GM12892 (cell line): ENCODE measurements around the gene VAMP2.

ENCODE experiments used
- DNase-seq: peaks from one replicate; pipeline ENCODE4 v3.0.0; 2011; ENCODE audit not compliant: insufficient read length
- FAIRE-seq: peaks from 2 replicates; lab custom pipeline; 2011; peaks lifted over from hg19 to GRCh38; lab: Jason Lieb, UNC
- POLR2A ChIP-seq: IDR thresholded peaks from 2 replicates; pipeline ENCODE4 v1.6.1; 2011; ENCODE audit warnings: low read depth, low read length, control low read depth
- POLR2AphosphoS5 ChIP-seq: IDR thresholded peaks from 2 replicates; pipeline ENCODE4 v1.6.1; 2011; ENCODE audit warnings: low read depth, low read length, control low read depth
- TAF1 ChIP-seq: IDR thresholded peaks from 2 replicates; pipeline ENCODE4 v1.6.1; 2011; ENCODE audit warnings: low read depth, mild to moderate bottlenecking, control low read depth, low read length, borderline replicate concordance

VAMP2 gene

DNA sequence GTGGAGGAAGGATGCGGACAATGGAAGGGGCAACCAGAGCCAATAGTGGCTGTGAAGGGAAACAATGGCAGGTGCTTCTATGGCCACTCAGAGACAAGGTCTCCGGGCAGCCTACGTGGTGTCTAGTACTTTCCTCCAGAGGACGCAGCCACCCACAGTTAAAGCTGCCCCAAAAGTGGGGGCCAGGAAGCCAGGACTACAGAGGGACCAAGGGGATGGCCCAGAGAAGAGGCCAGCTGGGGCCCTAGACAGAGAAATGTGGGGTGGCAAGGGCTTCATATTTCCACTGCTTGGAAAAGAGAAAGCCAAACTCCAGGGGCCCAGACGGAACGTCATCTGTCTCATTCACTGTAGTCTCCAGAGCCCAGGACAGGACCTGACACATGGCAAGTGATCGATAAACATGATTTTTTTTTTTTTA is 9.7 kb downstream of the VAMP2 start:
- no peak for TF ChIP-seq POLR2AphosphoS5
- TF ChIP-seq TAF1: no peak
- TF ChIP-seq POLR2A: no peak
- DNase-seq (no peak), FAIRE-seq (no peak)

DNA sequence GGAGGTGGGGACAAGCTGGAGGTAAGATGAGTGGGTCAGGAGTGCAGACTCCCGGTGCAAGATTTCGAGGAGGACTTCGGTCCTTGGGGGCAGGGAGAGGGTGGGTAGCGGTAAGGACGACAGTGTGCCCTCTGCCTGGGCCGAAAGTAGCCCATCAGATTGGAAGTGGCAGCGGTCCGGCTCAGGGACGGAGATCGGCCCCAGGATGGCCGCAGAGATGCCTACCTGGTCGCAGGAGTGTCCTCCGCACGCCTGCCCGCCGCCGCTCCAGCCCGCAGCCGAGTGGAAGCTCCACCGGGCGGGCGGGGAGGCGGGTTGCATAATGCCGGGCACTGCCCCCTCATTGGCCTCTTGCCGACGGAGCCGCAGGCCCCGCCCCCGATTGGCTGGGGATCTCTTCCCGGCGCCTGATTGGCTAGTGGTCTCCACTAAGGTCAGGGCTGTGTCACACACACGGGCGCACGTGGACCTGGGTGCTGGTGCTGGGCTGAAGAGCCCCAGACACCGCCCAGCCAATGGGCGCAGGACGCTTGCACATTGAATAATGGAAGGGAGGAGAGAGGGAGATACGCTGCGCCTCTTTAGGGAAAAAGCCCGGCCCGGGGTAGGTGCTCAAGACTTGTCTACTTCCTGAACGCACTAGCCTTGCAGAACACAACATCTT is 10.5 kb downstream of the VAMP2 start, which contains the start of gene PER1:
Gene PER1 (minus strand): TSS at position 293 of the 664 bp plus-strand sequence. CDS start 1,698 bp downstream, outside the sequence.
- DNase-seq (peak; percentile 86), FAIRE-seq (peak; percentile 98)
- TF ChIP-seq POLR2A (peak; percentile 88), POLR2AphosphoS5 (peak; percentile 89), TAF1 (peak; percentile 75)

DNA sequence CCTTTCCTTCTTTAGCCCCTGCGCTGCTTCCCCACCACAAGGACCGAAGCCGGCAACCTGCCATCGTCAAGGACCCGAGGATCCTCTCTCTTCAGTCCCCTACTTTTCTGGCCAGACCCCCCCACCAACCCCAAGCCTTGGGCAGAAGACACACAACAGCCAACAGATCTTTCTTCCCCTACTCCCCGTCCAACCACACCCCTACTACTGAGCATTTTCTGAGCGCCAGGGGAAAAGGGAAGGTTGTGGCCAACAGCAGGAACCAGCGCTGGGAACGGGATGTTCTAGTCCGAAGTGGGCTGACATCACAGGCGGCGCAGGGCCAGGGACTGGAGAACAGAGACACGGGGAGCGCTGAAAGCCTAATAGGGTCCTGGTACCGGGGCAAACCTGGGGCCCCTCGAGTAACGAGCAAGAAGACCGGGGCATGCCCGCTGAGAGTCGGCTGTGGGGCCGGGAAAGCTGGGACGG is 11.1 kb downstream of the VAMP2 start:
- TF ChIP-seq POLR2A (no peak), POLR2AphosphoS5 (no peak), TAF1 (no peak)
- FAIRE-seq (no peak), DNase-seq (no peak)

DNA sequence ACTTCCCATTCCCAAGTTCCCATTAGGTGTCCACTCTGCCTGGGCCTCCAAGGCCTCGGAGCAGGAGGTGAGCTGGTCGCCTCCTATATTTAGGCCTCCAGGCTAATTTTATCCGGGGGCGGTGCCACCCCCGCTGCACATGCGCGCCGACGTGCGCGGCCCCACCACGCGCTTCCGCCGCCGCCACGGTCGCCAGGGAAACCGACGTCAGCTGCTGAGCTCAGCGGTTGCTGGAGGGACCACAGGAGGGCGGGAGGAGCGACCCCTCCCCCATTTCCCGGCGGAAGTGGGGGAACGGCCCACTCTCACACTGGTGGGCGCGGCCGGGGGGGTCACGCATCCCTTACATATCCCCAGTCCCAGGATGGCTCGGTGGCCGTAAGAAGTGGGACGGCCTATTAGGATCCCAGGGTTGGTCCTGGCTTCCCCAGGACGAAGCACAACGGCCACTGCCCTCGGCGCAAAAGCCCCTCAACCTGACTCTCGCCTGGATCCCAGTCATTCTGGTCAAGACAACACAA is 11.6 kb downstream of the VAMP2 start:
- peak; percentile 94 for FAIRE-seq
- TF ChIP-seq POLR2A: no peak
- no peak for TF ChIP-seq TAF1
- TF ChIP-seq POLR2AphosphoS5: no peak
- peak; percentile 94 for DNase-seq

DNA sequence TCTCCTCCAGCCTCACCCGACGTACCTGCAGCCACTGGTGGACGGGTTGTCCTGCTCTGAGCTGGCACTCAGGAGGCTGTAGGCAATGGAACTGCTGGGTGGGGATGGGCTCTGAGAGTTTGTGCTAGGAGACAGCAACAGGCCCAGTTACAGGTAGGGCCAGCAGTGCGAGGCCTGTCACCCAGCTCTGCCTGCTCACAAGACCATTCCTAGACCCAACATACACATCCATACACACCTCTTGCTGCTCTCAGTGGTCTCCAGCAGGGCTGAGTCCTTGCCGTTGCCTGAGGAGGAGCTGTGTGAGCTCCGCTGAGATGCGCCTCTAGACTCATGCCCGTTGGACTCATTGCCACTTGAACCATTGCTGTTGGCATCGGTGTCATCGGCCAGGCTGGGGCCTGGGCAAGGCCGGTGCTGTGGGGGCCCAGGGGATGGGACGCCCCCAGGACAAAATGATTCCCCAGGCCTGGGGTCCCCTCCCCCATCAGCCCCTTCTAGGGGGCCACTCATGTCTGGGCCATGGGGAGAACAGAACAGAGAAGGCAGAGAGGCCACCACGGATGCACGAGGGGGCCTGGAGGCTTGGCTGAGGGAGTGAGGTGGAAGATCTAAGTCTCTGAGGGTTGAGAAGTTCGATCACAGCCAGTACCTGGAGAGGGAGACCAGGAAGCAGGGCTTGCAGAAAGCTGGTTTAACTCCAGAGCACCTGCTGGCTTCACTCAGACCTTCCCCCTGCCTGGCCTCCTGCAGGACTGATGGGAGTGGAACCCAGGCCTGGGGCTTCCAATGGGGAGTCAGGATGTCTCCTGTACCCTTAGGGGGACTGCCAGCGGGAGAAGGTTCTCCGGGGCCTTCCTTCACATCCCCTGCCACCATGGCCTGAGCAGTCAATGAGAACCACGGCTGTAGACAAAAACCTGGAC is 12.3 kb downstream of the VAMP2 start:
- TF ChIP-seq POLR2A (no peak), TAF1 (no peak), POLR2AphosphoS5 (no peak)
- no peak for DNase-seq
- FAIRE-seq: no peak

DNA sequence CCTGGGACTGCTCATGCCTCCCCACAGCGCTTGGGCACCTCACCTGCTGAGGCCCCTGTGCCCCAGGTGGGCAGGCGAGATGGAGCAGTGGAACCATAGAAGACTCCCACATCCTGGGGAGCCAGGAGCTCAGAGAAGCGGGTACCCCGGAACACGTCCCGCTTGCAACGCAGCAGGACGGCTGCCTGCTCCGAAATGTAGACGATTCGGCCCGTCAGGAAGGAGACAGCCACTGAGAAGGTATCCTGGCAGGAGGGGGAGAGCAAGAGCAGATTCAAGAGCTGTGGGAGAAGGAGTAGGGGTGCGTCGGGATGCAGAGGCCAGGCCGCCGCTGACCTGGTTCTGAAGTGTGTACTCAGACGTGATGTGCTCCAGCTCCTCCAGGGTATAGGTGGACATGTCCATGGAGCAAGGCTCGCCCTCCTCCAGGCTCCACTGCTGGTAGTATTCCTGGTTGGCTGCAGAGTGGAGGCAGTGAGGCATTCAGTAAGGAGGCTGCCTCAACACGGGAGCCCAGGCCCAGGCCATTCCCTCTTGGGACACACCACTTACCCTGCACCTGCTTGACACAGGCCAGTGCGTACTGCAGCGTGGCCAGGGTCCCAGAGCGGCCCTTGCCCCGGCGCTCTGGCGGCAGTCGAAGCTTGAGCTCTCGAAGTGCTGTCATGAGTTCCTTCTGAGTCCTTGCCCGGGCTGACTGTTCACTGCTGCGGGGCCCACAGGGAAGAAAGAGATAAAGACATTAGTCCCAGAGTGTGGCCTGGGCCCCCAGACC is 13.1 kb downstream of the VAMP2 start:
- no peak for DNase-seq
- no peak for FAIRE-seq
- no peak for TF ChIP-seq POLR2AphosphoS5
- no peak for TF ChIP-seq TAF1
- no peak for TF ChIP-seq POLR2A

DNA sequence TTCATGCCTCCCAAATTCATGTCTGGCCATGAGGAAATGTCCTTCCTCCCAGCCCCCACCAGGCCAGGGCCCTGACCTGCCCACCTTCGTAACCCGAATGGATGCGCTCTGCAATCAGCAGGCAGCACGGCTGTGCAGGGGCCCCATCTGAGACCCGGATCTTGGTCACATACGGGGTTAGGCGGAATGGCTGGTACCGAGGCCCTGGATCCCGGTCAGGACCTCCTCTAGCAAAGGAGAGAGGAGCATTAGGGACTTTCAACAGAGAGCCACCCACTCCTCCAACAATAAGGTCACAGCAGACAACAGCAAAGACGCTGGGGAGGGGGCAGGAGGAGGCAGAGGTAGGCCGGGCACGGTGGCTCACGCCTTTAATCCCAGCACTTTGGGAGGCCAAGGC is 14.2 kb downstream of the VAMP2 start:
- TF ChIP-seq TAF1: no peak
- TF ChIP-seq POLR2AphosphoS5: no peak
- TF ChIP-seq POLR2A: no peak
- FAIRE-seq: no peak
- no peak for DNase-seq

DNA sequence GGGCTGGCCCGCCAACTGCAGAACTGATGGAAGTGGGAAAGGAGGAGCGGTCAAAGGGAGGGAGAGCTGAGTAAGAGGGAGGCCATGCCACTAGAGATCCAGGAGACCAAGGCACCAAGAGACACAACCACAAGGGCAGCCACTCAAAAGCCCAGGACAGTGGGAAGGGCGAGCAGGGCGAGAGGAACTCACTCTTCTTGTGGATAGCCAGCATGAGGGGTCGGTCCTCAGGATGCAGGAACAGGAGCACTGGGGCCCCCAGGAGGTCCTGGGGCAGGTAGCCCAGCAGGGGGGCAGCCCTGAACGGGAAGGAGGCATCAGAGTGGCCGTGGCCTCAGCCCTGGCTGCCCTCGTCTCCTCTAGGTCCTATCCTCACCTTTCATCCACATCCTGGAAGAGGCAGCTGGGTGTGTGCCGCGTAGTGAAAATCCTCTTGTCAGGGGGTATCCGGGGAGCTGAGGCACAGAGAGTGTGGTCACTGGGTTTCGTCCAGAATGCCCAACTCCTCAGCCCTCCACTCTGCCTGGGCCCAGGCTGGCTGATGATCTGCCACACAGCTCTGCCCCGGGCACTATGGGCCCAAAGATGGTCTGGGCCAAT is 14.8 kb downstream of the VAMP2 start:
- TF ChIP-seq POLR2A (no peak), TAF1 (no peak), POLR2AphosphoS5 (no peak)
- FAIRE-seq (no peak), DNase-seq (no peak)

DNA sequence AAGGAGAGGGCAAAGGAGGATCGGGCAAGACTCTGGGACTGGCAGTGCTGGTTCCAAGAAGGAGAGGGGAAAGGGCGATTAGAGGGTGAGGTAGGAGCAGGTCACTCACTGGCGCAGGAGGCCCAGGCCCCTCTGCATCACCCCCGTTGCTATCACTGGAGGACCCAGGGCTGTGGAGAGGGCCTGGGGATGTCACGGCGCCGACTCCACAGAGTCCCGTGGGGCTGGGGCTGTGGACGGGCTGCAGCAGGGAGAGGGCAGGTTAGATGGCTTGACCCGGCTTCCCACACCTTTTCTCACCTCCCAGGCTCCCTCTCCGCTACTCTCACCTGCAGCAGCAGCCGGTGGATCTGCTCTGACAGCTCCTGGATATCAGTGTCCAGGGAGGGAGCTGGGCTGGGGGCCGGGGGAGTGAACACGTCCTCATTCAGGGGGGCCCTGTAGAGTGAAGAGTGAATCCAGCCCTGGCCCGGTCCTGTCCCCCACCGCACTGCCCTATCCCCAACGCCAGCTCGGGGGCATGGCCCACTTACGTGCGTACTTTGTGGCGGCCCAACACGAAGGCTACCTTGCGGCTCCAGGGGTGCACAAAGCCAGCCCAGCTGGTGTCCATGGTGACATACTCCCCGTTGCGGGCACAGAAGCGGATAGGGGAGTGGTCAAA is 15.5 kb downstream of the VAMP2 start:
- TF ChIP-seq TAF1 (no peak), POLR2A (no peak), POLR2AphosphoS5 (no peak)
- FAIRE-seq (no peak), DNase-seq (no peak)
